ENCODE data around the gene UNC13B. TPM values are rescaled to one million over a fixed set of nuclear protein-coding genes. Genes with fewer than 3 reads are reported as not detected.

The UNC13B gene
- total and polyA plus RNA-seq, 2 of the 13 experiments (the other 11 are each of a cell fraction or from before 2014, with no cell fraction given) = 14.0 to 18.3 TPM

DNA sequence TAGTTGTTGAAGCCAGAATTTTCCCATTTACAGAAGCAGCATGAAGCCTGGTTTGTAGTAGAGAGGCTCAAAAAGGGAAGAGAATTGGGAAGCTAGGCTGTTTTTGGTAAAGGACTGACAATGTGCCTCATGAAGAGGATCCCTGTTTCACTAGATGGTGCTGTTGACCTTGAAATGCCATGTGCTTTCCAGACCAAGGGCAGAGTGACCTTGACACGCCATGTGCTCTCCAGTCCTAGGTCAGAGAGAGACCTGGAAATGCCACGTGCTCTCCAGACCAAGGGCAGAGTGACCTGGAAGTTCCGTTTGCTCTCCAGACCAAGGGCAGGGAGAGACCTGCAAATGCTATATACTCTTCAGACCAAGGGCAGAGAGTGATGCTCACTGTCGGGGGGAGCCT lies 32.0 kb downstream of the UNC13B start (continued):
- no peak for TF ChIP-seq RERE (CRISPR knock-in tag; IDR thresholded peaks at IDR 0.05; ENCODE audit: low read depth)
- TF ChIP-seq ZC3H4 (CRISPR knock-in tag; IDR thresholded peaks at IDR 0.05; ENCODE audit: borderline replicate concordance) = no peak
- TF ChIP-seq ZNF362 (CRISPR knock-in tag; IDR thresholded peaks at IDR 0.05; ENCODE audit: borderline replicate concordance) = no peak
- TF ChIP-seq RORA (CRISPR knock-in tag; IDR thresholded peaks at IDR 0.05) = no peak
- no peak for TF ChIP-seq SIX1 (CRISPR knock-in tag; IDR thresholded peaks at IDR 0.05; ENCODE audit: borderline replicate concordance)
- no peak for TF ChIP-seq MAFF (IDR thresholded peaks at IDR 0.05; ENCODE audit: low read depth, low read length)
- TF ChIP-seq ETV6 (CRISPR knock-in tag; conservative IDR thresholded peaks at IDR 0.05) = no peak
- TF ChIP-seq TOE1 (CRISPR knock-in tag; IDR thresholded peaks at IDR 0.05) = no peak
- TF ChIP-seq ZFP1 (CRISPR knock-in tag; IDR thresholded peaks at IDR 0.05) = no peak
- TF ChIP-seq, protein P1, sequence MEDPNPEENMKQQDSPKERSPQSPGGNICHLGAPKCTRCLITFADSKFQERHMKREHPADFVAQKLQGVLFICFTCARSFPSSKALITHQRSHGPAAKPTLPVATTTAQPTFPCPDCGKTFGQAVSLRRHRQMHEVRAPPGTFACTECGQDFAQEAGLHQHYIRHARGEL (CRISPR knock-in tag; IDR thresholded peaks at IDR 0.05) = no peak
- no peak for TF ChIP-seq RFX3 (CRISPR knock-in tag; IDR thresholded peaks at IDR 0.05)
- TF ChIP-seq, protein P2, sequence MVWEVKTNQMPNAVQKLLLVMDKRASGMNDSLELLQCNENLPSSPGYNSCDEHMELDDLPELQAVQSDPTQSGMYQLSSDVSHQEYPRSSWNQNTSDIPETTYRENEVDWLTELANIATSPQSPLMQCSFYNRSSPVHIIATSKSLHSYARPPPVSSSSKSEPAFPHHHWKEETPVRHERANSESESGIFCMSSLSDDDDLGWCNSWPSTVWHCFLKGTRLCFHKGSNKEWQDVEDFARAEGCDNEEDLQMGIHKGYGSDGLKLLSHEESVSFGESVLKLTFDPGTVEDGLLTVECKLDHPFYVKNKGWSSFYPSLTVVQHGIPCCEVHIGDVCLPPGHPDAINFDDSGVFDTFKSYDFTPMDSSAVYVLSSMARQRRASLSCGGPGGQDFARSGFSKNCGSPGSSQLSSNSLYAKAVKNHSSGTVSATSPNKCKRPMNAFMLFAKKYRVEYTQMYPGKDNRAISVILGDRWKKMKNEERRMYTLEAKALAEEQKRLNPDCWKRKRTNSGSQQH (CRISPR knock-in tag; IDR thresholded peaks at IDR 0.05; ENCODE audit: low read depth) = 0 out of 2 replicates have a peak, but pooled peaks have one; percentile 40
- no peak for TF ChIP-seq YEATS2 (CRISPR knock-in tag; IDR thresholded peaks at IDR 0.05; ENCODE audit: borderline replicate concordance)
- TF ChIP-seq, protein P3, sequence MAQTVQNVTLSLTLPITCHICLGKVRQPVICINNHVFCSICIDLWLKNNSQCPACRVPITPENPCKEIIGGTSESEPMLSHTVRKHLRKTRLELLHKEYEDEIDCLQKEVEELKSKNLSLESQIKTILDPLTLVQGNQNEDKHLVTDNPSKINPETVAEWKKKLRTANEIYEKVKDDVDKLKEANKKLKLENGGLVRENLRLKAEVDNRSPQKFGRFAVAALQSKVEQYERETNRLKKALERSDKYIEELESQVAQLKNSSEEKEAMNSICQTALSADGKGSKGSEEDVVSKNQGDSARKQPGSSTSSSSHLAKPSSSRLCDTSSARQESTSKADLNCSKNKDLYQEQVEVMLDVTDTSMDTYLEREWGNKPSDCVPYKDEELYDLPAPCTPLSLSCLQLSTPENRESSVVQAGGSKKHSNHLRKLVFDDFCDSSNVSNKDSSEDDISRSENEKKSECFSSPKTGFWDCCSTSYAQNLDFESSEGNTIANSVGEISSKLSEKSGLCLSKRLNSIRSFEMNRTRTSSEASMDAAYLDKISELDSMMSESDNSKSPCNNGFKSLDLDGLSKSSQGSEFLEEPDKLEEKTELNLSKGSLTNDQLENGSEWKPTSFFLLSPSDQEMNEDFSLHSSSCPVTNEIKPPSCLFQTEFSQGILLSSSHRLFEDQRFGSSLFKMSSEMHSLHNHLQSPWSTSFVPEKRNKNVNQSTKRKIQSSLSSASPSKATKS (CRISPR knock-in tag; IDR thresholded peaks at IDR 0.05) = no peak
- TF ChIP-seq, protein P4, sequence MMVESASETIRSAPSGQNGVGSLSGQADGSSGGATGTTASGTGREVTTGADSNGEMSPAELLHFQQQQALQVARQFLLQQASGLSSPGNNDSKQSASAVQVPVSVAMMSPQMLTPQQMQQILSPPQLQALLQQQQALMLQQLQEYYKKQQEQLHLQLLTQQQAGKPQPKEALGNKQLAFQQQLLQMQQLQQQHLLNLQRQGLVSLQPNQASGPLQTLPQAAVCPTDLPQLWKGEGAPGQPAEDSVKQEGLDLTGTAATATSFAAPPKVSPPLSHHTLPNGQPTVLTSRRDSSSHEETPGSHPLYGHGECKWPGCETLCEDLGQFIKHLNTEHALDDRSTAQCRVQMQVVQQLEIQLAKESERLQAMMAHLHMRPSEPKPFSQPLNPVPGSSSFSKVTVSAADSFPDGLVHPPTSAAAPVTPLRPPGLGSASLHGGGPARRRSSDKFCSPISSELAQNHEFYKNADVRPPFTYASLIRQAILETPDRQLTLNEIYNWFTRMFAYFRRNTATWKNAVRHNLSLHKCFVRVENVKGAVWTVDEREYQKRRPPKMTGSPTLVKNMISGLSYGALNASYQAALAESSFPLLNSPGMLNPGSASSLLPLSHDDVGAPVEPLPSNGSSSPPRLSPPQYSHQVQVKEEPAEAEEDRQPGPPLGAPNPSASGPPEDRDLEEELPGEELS (CRISPR knock-in tag; IDR thresholded peaks at IDR 0.05) = no peak
- no peak for TF ChIP-seq NFYB (CRISPR knock-in tag; IDR thresholded peaks at IDR 0.05)
- peak; percentile 52; the same call in 1 of the 2 replicates for TF ChIP-seq REPIN1 (CRISPR knock-in tag; IDR thresholded peaks at IDR 0.05; ENCODE audit: borderline replicate concordance, low read depth)
- no peak for TF ChIP-seq ZSCAN30 (CRISPR knock-in tag; IDR thresholded peaks at IDR 0.05)
